ENCODE measurements around the gene RPL18. TPM values are rescaled to one million over a fixed set of nuclear protein-coding genes. Genes with fewer than 3 reads are reported as not detected.

RPL18 gene
- total and polyA plus RNA-seq, 9 of the 15 experiments (the other 6 are each of a cell fraction or from before 2014, with no cell fraction given), result 312 to 2,635 (median 1,653) TPM

DNA sequence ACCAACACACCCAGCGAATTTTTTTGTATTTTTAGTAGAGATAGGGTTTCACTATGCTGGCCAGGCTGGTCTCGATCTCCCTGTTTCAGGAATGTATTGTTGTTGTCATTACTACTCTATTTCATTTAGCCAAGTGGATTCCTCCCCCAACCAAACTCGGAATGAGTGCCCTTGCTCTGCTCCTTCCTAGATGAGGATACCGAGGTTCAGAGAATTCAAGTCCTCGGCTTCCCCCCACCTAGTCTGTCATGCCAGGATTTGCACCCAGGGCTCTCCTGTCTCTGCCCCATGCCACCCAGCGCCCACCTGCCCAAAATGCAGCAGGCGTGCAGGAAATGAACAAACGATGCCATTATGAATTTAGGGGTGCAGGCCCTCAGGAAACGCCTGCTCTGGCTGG, 16.0 kb downstream of the RPL18 start:
- no peak overlapping the region for H2AFZ ChIP-seq (ENCODE audit: low read depth, low read length)
- H3K27ac ChIP-seq (ENCODE audit: extremely low read depth, low read depth, low read length), result no peak overlapping the region
- no peak for FAIRE-seq
- intact Hi-C loops (cut with micrococcal nuclease) (no loop called here), in situ Hi-C loops (cut with MboI) (no loop called here)
- ChIA-PET POLR2A (interaction anchor here (1.7 kb wide), 1 partner anchor 12 kb away, joined by 3 read pairs; no protein-coding TSS in a partner anchor), CTCF (ENCODE audit: low intra/inter-chr PET ratio) (no interaction called here)
- no peak for DNase-seq (ENCODE audit: extremely low read depth in 1 of 4, low spot score in 3 of 4)
- 26% methylated on average over 9 of the region's 9 CpGs for WGBS (ENCODE audit: insufficient coverage, low coverage, missing lambda C conversion rate)
- H3K27me3 ChIP-seq (ENCODE audit: control insufficient read depth in 2 of 2, insufficient read depth in 2 of 2, low read length in 2 of 2), result peaks cover 0 to 7% of the 10 kb centered on the region in 2 experiments; a peak in 2 of 5 replicates
- peaks cover 0 to 36% of the 10 kb centered on the region in 2 experiments; a peak in 2 of 5 replicates for H3K4me1 ChIP-seq (replicated peaks in 1 of 2; ENCODE audit: control insufficient read depth in 2 of 2, insufficient read depth in 2 of 2, low read length in 2 of 2)
- no TSS peak for BruUV-seq (replicated peaks)
- no peaks in the 10 kb centered on the region for H3K9me3 ChIP-seq (replicated peaks; ENCODE audit: control insufficient read depth, insufficient read depth, low read depth, low read length)
- H3K9me1 ChIP-seq (ENCODE audit: control insufficient read depth, insufficient read depth, low read length), result no peaks in the 10 kb centered on the region
- H3K4me3 ChIP-seq, result no peak overlapping the region
- TF ChIP-seq SRSF1 (IDR thresholded peaks at IDR 0.05; ENCODE audit: low read depth, low read length), result no peak
- no peak for TF ChIP-seq KAT7 (CRISPR knock-in tag; IDR thresholded peaks at IDR 0.05; ENCODE audit: borderline replicate concordance)
- no peak for TF ChIP-seq ZC3H4 (CRISPR knock-in tag; IDR thresholded peaks at IDR 0.05; ENCODE audit: borderline replicate concordance)
- TF ChIP-seq, protein P1, sequence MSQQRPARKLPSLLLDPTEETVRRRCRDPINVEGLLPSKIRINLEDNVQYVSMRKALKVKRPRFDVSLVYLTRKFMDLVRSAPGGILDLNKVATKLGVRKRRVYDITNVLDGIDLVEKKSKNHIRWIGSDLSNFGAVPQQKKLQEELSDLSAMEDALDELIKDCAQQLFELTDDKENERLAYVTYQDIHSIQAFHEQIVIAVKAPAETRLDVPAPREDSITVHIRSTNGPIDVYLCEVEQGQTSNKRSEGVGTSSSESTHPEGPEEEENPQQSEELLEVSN (IDR thresholded peaks at IDR 0.05; ENCODE audit: borderline replicate concordance in 1 of 2, extremely low read depth in 1 of 2, insufficient read depth in 1 of 2, insufficient read length in 1 of 2, low read depth in 1 of 2, low read length in 1 of 2, poor library complexity in 1 of 2, severe bottlenecking in 1 of 2), result no peak
- no peak for TF ChIP-seq BCOR (IDR thresholded peaks at IDR 0.05)
- TF ChIP-seq POLR2B (IDR thresholded peaks at IDR 0.05; ENCODE audit: low read depth, partially characterized antibody), result no peak
- no peak for TF ChIP-seq HNRNPLL (IDR thresholded peaks at IDR 0.05; ENCODE audit: low read depth, low read length, poor library complexity, severe bottlenecking)
- no peak for TF ChIP-seq GATAD2B (IDR thresholded peaks at IDR 0.05; ENCODE audit: borderline replicate concordance)
- no peak for TF ChIP-seq PCBP2 (IDR thresholded peaks at IDR 0.05; ENCODE audit: low read depth, low read length, poor library complexity, severe bottlenecking)
- TF ChIP-seq, protein P2, sequence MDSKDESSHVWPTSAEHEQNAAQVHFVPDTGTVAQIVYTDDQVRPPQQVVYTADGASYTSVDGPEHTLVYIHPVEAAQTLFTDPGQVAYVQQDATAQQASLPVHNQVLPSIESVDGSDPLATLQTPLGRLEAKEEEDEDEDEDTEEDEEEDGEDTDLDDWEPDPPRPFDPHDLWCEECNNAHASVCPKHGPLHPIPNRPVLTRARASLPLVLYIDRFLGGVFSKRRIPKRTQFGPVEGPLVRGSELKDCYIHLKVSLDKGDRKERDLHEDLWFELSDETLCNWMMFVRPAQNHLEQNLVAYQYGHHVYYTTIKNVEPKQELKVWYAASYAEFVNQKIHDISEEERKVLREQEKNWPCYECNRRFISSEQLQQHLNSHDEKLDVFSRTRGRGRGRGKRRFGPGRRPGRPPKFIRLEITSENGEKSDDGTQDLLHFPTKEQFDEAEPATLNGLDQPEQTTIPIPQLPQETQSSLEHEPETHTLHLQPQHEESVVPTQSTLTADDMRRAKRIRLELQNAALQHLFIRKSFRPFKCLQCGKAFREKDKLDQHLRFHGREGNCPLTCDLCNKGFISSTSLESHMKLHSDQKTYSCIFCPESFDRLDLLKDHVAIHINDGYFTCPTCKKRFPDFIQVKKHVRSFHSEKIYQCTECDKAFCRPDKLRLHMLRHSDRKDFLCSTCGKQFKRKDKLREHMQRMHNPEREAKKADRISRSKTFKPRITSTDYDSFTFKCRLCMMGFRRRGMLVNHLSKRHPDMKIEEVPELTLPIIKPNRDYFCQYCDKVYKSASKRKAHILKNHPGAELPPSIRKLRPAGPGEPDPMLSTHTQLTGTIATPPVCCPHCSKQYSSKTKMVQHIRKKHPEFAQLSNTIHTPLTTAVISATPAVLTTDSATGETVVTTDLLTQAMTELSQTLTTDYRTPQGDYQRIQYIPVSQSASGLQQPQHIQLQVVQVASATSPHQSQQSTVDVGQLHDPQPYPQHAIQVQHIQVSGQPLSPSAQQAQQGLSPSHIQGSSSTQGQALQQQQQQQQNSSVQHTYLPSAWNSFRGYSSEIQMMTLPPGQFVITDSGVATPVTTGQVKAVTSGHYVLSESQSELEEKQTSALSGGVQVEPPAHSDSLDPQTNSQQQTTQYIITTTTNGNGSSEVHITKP (IDR thresholded peaks at IDR 0.05; ENCODE audit: partially characterized antibody), result no peak
- TF ChIP-seq SP2 (IDR thresholded peaks at IDR 0.05; ENCODE audit: extremely low read depth, low read depth, low read length, poor library complexity, severe bottlenecking), result no peak
- TF ChIP-seq NFRKB (IDR thresholded peaks at IDR 0.05; ENCODE audit: low read depth), result no peak
- TF ChIP-seq, protein P3, sequence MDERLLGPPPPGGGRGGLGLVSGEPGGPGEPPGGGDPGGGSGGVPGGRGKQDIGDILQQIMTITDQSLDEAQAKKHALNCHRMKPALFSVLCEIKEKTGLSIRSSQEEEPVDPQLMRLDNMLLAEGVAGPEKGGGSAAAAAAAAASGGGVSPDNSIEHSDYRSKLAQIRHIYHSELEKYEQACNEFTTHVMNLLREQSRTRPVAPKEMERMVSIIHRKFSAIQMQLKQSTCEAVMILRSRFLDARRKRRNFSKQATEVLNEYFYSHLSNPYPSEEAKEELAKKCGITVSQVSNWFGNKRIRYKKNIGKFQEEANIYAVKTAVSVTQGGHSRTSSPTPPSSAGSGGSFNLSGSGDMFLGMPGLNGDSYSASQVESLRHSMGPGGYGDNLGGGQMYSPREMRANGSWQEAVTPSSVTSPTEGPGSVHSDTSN (CRISPR knock-in tag; IDR thresholded peaks at IDR 0.05; ENCODE audit: low read depth), result no peak
- TF ChIP-seq, protein P3 (tag; conservative IDR thresholded peaks at IDR 0.05; ENCODE audit: low read depth), result no peak
- no peaks in the 10 kb centered on the region for H3K36me3 ChIP-seq (ENCODE audit: control insufficient read depth, insufficient read depth, low read length)
- no peak overlapping the region; a peak in 1 of 4 replicates for H3K9ac ChIP-seq (ENCODE audit: insufficient read depth in 1 of 2, low read depth in 2 of 2, low read length in 2 of 2)
- no peak overlapping the region for H3K4me2 ChIP-seq (ENCODE audit: insufficient read depth, low read length)
- no peak for ATAC-seq
- no peaks in the 10 kb centered on the region; the same call in 1 of the 2 replicates for H4K20me1 ChIP-seq (replicated peaks; ENCODE audit: control insufficient read depth, insufficient read depth, low read length)
- H3K79me2 ChIP-seq (ENCODE audit: control insufficient read depth, insufficient read depth, low read length), result no peaks in the 10 kb centered on the region

Measured in K562 (cell line).